Fibroblast of mammary gland (primary cell): Measurements from ENCODE around the gene GCLC.

Experiments used
- DNase-seq: peaks from one replicate; pipeline ENCODE4 v3.0.0-alpha.2; 2010; ENCODE audit warnings: low read depth
- H3K4me3 ChIP-seq: 2 replicates; pipeline ENCODE4 v1.5.1; 2011; ENCODE audit warnings: low read depth, mild to moderate bottlenecking, low read length, moderate library complexity; ENCODE audit not compliant: control insufficient read depth
- TF ChIP-seq, protein P1 (sequence below): conservative IDR thresholded peaks from 2 replicates; pipeline ENCODE4 v1.5.1; 2011; ENCODE audit warnings: low read depth, low read length, inconsistent platforms; ENCODE audit not compliant: control insufficient read depth, insufficient read depth

Gene GCLC

GRCh38 chr6:53497905-53498304 is 47.0 kb downstream of the GCLC start:
- no peak overlapping the region for H3K4me3 ChIP-seq
- TF ChIP-seq, protein P1, sequence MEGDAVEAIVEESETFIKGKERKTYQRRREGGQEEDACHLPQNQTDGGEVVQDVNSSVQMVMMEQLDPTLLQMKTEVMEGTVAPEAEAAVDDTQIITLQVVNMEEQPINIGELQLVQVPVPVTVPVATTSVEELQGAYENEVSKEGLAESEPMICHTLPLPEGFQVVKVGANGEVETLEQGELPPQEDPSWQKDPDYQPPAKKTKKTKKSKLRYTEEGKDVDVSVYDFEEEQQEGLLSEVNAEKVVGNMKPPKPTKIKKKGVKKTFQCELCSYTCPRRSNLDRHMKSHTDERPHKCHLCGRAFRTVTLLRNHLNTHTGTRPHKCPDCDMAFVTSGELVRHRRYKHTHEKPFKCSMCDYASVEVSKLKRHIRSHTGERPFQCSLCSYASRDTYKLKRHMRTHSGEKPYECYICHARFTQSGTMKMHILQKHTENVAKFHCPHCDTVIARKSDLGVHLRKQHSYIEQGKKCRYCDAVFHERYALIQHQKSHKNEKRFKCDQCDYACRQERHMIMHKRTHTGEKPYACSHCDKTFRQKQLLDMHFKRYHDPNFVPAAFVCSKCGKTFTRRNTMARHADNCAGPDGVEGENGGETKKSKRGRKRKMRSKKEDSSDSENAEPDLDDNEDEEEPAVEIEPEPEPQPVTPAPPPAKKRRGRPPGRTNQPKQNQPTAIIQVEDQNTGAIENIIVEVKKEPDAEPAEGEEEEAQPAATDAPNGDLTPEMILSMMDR, result no peak
- DNase-seq, result no peak

- H3K4me3 ChIP-seq, result no peak overlapping the region
- DNase-seq, result peak; percentile 83
- TF ChIP-seq, protein P1, result no peak
Measured at GRCh38 chr6:53496797-53497375, 48.0 kb downstream of the GCLC start.

- DNase-seq, result no peak
- TF ChIP-seq, protein P1, result no peak
- H3K4me3 ChIP-seq, result no peak overlapping the region
Measured at GRCh38 chr6:53495506-53496499, 49.1 kb downstream of the GCLC start.

DNA sequence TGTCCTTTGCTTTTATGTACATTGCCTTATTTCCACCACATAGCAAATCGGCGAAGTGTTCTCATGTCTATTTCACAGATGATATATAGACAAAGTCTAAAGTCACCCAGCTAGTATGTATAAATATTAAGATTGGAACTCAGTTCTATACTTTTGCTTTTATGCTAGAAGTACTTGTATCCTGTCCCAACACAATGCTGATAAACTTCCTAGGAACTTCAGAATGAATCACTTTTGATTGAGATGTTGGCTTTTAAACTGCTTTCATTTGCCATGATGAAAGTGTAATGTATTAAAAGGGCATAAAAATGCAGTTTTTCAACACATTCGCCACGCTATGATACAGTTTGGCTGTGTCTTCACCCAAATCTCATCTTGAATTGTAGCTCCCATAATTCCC is 50.8 kb downstream of the GCLC start:
- H3K4me3 ChIP-seq, result no peak overlapping the region
- DNase-seq, result peak; percentile 37
- TF ChIP-seq, protein P1, result no peak

DNA sequence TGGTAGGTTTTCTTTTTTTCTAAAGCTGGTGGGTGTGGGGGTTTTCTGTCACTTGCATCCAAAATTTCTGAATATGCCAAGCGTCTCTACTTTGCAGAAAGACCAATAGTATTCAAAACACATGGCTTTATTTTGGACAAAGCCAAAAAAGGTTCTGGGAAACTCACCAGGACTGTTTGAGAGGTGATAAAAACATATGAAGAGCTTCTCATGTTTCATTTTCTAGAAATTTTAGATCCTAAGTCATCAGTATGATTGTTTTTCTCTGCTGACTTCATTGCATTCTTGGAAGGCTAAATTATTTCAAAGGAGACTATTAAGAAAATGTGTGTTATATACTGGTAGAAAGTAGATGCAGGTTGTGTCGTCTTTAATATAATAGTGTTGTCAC is 51.3 kb downstream of the GCLC start:
- no peak overlapping the region for H3K4me3 ChIP-seq
- TF ChIP-seq, protein P1, result no peak
- no peak for DNase-seq

- peak overlapping the region; percentile 27 for H3K4me3 ChIP-seq
- peak; percentile 72 for DNase-seq
- TF ChIP-seq, protein P1, result peak; percentile 85
Measured at GRCh38 chr6:53492860-53493634, 51.9 kb downstream of the GCLC start.
